ENCODE measurements around the gene FKBP15.
"Not testable (repeated sequence)": the region's sequence is repeated elsewhere in the genome, so short reads cannot be mapped to it uniquely, and the experiment has no call there.

FKBP15 gene

GRCh38 chr9:113221003-113221799 is at the start of gene FKBP15, which contains the start of gene SLC31A1:
Gene FKBP15, minus strand, starts transcription at chr9:113221277. Its CDS starts 34 bp downstream, at chr9:113221243.
Gene SLC31A1, plus strand, starts transcription at chr9:113221544. Its CDS starts 34,605 bp downstream, at chr9:113256149.
- DNase-seq: peak; percentile 97

- DNase-seq: no peak
Observed at GRCh38 chr9:113269871-113270270, 48.8 kb upstream of the FKBP15 start.

- DNase-seq: no peak
Observed at GRCh38 chr9:113269355-113269754, 48.3 kb upstream of the FKBP15 start.

- DNase-seq: no peak
Observed at GRCh38 chr9:113267911-113268566, 47.0 kb upstream of the FKBP15 start.

GRCh38 chr9:113266174-113266573 is 45.1 kb upstream of the FKBP15 start:
- no peak for DNase-seq

- DNase-seq: no peak
Observed at GRCh38 chr9:113261917-113262671, 41.0 kb upstream of the FKBP15 start.

- DNase-seq: no peak
Observed at GRCh38 chr9:113258282-113258681, 37.2 kb upstream of the FKBP15 start.

GRCh38 chr9:113257863-113258262 is 36.8 kb upstream of the FKBP15 start:
- DNase-seq: no peak

GRCh38 chr9:113255438-113255837 is 34.4 kb upstream of the FKBP15 start:
- no peak for DNase-seq

- DNase-seq: no peak
Observed at GRCh38 chr9:113254991-113255390, 33.9 kb upstream of the FKBP15 start.

- DNase-seq: no peak
Observed at GRCh38 chr9:113250807-113251206, 29.7 kb upstream of the FKBP15 start.

- not testable (repeated sequence) for DNase-seq
Observed at GRCh38 chr9:113249661-113250060, 28.6 kb upstream of the FKBP15 start.

GRCh38 chr9:113247640-113248039 is 26.6 kb upstream of the FKBP15 start:
- no peak for DNase-seq

- no peak for DNase-seq
Observed at GRCh38 chr9:113246928-113247327, 25.9 kb upstream of the FKBP15 start.

GRCh38 chr9:113245894-113246293 is 24.8 kb upstream of the FKBP15 start:
- DNase-seq: no peak

GRCh38 chr9:113244556-113244955 is 23.5 kb upstream of the FKBP15 start:
- no peak for DNase-seq

- no peak for DNase-seq
Observed at GRCh38 chr9:113241161-113241560, 20.1 kb upstream of the FKBP15 start.

- no peak for DNase-seq
Observed at GRCh38 chr9:113238859-113239232, 17.8 kb upstream of the FKBP15 start.

GRCh38 chr9:113238202-113238858 is 17.3 kb upstream of the FKBP15 start:
- DNase-seq: no peak

- DNase-seq: no peak
Observed at GRCh38 chr9:113237026-113237425, 15.9 kb upstream of the FKBP15 start.

- DNase-seq: not testable (repeated sequence)
Observed at GRCh38 chr9:113235701-113236255, 14.7 kb upstream of the FKBP15 start.

GRCh38 chr9:113231701-113232100 is 10.6 kb upstream of the FKBP15 start:
- DNase-seq: no peak
